Hindlimb muscle (tissue), 1 donor: Measurements from ENCODE around the gene FARSA. TPM values are rescaled to one million over a fixed set of nuclear protein-coding genes. Genes with fewer than 3 reads are reported as not detected.
A peak's percentile ranks its signal among the peaks of the same experiment; 100 is the strongest.
"Not testable (repeated sequence)": the region's sequence is repeated elsewhere in the genome, so short reads cannot be mapped to it uniquely, and the experiment has no call there.

Experiments used
- DNase-seq: peaks from one replicate; pipeline ENCODE4 v3.0.0-alpha.2; 2013
- polyA plus RNA-seq: library from polyadenylated mRNA; unstranded; fragments of 120-200 nt; gene quantifications from one replicate; pipeline ENCODE4 v1.2.1, GENCODE V29; 2013; ENCODE audit not compliant: insufficient read length

FARSA gene
- polyA plus RNA-seq, result 43.3 TPM

DNA sequence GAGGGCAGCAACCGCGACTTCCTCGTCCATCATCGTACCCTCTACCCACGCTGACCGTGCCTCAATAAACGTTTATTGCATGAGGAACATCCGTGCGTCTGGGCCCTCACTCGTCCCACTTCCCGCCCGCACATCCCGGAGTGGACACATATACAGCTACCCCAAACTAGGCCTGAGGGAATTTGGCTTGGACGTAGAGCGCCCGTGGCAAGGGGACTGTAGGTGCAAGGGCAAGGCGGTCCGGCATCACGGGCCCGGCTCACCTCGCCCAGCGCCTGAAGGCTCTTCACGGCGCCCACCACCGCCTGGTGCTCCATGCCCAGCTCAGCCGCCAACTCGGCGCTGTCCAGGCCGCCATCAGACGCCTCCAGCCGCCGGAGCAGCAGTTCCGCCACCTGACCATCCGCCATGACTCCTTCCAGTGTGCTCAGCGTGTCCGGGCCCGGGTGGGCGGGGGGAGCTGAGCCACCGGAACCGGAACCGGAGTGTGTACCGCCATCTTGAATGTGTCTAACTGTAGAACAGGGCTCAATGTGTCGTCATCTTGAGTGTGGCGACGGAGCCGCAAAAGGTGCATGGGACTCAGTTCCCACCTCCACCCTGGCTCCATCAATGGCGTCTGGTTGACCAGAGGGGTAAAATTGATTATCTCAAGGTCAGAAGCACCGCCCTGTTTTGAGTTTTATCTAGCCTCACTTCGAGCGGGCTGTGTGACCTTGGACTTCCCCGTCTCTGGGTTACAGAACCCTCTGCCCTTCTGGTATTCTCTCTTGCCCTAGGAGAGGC is at the start of gene FARSA:
FARSA (minus strand) TSS at position 425 of the 786 bp plus-strand sequence; CDS start at position 410, 15 bp downstream.
- peak; percentile 92 for DNase-seq

DNA sequence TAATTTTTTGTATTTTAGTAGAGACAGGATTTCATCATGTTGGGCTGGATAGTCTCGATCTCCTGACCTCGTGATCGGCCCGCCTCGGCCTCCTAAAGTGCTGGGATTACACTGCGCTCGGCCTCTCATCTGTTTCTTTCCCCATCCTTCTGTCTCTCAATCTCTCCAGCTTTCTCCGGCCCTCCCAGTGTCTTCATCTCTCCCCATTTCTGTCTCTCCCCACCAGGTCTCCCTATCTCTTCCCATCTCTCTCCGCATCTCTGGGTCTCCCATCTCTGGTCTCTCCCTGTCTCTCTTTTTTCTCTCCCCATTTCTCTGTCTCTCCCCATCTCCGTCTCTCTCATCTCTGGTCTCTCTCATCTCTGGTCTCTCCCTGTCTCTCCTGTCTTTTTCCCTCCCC is 49.6 kb upstream of the FARSA start:
- no peak for DNase-seq

DNA sequence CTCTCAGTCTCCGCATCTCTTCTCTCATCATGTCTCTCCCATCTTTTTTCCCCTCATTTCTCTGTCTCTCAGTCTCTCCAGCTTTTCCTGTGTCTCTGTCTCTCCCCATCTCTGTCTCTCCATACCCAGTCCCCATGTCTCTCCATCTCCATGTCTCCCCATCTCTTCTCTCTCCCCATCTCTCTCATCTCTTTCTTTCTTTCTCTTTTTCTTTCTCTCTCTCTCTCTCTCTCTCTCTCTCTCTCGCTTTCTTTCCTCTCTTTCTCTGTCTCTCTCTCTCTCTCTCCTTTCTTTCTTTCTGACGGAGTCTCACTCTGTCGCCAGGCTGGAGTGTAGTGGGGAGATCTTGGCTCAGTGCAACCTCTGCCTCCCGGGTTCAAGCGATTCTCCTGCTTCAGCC is 49.1 kb upstream of the FARSA start:
- DNase-seq, result no peak

- no peak for DNase-seq
Observed at GRCh38 chr19:12979974-12980373, 46.5 kb upstream of the FARSA start.

DNA sequence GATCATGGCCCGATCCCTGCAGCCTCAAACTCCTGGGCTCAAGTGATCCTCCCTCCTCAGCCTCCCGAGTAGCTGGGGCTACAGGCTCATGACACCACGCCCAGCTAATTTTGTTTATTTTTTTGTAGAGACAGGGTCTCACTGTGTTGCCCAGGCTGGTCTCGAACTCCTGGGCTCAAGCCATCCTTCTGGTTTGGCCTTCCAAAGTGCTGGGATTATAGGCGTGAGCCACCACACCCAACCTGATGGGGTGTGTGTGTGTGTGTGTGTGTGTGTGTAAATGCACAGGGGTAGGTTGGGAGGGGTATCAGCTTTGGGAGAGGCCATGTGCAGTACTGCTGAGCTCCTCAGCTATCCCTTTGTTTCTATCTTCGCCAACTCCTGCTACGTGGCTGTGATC is 42.6 kb upstream of the FARSA start:
- not testable (repeated sequence) for DNase-seq

DNA sequence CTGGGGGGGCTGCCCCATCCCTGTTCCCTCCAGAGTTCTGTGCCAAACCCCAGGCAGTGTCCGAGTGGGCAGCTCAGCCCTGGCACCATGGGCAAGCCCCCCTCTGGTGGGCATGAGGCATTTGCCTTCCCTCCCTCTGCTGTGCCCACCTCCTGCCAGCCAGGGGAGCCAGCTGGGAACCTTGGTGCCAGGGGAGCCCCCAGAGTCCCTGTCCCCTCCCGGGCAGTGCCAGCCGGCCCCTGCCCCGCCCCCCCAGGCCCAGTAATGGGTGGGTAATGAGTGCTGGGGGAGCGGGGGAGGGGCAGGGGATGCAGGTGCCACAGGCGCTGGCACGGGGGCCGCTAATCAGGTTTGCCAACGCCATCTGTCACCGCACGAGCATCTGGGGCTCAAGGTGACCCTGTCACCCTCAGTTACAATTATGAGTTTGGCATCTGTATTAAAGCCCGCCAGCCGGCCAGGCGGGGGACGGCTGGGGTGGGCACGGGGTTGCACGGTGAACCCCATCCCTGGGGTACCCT is 41.8 kb upstream of the FARSA start:
- DNase-seq, result no peak

- no peak for DNase-seq
Observed at GRCh38 chr19:12974301-12975220, 41.0 kb upstream of the FARSA start.

DNA sequence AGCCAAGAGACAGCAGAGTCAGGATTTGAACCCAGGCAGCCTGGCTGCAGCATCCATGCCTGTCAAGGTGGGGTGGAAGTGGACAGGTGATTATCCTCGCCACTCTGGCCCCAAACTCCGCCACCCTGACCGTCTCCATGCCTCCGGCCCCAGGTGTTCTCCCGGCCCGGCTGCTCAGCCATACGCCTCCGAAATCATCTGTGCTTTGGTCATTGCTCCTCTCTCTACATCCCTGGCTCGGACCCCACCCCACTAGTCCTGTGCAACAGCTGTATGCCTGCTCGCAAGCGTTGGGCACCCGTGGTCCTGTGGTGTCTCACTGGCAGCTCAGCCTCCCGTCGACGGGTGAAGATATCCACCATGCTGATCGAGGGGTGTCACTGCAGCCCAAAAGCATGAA is 39.7 kb upstream of the FARSA start:
- no peak for DNase-seq

- DNase-seq, result no peak
Observed at GRCh38 chr19:12970070-12970820, 36.7 kb upstream of the FARSA start.

- DNase-seq, result no peak
Observed at GRCh38 chr19:12969292-12969988, 35.9 kb upstream of the FARSA start, which contains the start of gene DAND5. Gene DAND5, plus strand, starts transcription at chr19:12969576. Its CDS starts 85 bp downstream, at chr19:12969661.

- no peak for DNase-seq
Observed at GRCh38 chr19:12967907-12968306, 34.4 kb upstream of the FARSA start.

DNA sequence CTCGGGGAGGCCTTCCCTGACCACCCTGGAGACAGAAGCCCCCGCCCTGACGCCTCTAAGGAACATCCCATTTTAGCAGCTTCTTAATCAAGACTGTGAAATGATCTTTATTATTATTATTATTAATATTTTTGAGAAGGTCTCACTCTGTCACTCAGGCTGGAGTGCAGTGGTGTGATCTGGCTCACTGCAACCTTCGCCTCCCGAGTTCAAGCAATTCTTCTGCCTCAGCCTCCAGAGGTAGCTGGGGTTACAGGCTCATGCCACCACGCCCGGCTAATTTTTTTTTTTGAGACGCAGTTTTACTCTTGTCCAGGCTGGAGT is 32.3 kb upstream of the FARSA start:
- no peak for DNase-seq

DNA sequence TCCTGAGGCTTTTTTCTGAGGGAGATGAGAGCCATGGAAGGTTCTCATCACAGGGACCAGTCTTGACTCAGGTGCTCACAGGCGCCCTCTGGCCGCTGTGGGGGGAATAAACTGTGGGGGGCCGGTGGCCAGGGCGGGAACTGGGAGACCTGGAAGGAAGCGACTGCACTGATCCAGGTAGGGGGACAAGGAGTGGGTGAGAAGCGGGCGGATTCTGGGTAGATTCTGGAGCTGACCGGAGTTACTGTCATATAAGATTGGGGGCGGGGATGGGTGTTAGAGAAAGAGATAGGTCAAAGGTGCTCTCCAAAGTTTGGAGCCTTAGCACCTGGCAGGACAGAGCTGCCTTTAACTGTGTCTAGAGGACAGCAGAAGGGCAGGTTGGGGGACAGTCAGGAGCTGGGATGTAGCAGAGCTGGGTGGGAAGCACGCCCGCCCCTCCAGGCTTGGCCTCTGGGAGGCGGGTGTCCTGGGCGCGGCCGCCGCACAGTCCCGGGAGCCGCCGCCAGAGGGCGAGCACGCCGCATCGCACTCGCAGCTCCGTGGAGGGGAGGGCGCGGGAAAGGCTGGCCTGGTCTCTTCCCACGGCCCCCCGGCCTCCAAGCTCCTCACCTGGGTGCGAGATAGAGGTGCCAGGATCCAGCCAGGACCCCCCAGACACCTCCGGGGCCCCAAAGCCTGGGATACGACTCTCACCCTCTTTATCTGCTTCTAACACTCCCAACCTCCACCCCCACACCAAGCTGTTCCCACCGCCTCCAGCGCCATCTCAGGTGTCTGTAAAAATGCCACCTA is 31.7 kb upstream of the FARSA start:
- peak; percentile 86 for DNase-seq

- no peak for DNase-seq
Observed at GRCh38 chr19:12959481-12959880, 26.0 kb upstream of the FARSA start.

- DNase-seq, result not testable (repeated sequence)
Observed at GRCh38 chr19:12957389-12957952, 24.0 kb upstream of the FARSA start.

GRCh38 chr19:12956446-12957388 is 23.2 kb upstream of the FARSA start, which contains the start of gene GADD45GIP1:
Gene GADD45GIP1, minus strand, starts transcription at chr19:12957223. Its CDS starts 11 bp downstream, at chr19:12957212.
- DNase-seq, result peak; percentile 80

- DNase-seq, result no peak
Observed at GRCh38 chr19:12955996-12956395, 22.5 kb upstream of the FARSA start.

DNA sequence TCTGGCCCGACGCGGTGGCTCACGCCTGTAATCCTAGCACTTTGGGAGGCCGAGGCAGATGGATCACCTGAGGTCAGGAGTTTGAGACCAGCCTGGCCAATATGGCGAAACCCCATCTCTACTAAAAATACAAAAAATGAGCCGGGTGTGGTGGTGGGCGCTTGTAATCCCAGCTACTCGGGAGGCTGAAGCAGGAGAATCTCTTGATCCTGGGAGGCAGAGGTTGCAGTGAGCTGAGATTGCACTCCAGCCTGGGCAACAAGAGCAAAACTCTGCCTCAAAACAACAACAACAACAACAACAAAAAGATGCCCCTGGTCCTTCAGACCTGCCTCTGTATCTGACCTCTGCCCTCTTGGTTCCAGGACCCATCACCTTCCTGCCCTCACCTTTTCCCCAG is 22.1 kb upstream of the FARSA start:
- not testable (repeated sequence) for DNase-seq

GRCh38 chr19:12954612-12954962 is 21.1 kb upstream of the FARSA start:
- no peak for DNase-seq
